NOMO-1 (cell line): ENCODE results near the gene BTBD8.

Experiments
- DNase-seq, 2 experiments: peaks; one replicate each; lab custom pipeline; 2025; ENCODE audit not compliant: unreplicated experiment in 2 of 2; lab: John Stamatoyannopoulos, UW

BTBD8 gene

GRCh38 chr1:92188436-92189255, 108.5 kb downstream of the BTBD8 start:
- no peak for DNase-seq

GRCh38 chr1:92191726-92192125, 111.6 kb downstream of the BTBD8 start:
- DNase-seq = no peak

GRCh38 chr1:92192246-92192645, 112.1 kb downstream of the BTBD8 start:
- DNase-seq = no peak

- DNase-seq = peak; percentile 63 to 71
Measured at GRCh38 chr1:92194511-92194910, 114.4 kb downstream of the BTBD8 start.

- DNase-seq = peak; percentile 50 to 87
Measured at GRCh38 chr1:92201973-92202372, 121.8 kb downstream of the BTBD8 start.

GRCh38 chr1:92203105-92203504, 123.0 kb downstream of the BTBD8 start:
- DNase-seq = no peak

GRCh38 chr1:92210701-92211100, 130.6 kb downstream of the BTBD8 start:
- DNase-seq = peak in 1 of 2 experiments; percentile 6

- no peak for DNase-seq
Measured at GRCh38 chr1:92211166-92211565, 131.0 kb downstream of the BTBD8 start.

- no peak for DNase-seq
Measured at GRCh38 chr1:92217721-92218120, 137.6 kb downstream of the BTBD8 start, which contains the start of gene C1orf146. Gene C1orf146 (plus strand): TSS chr1:92217915. CDS start chr1:92231421, 13,506 bp downstream.

- no peak for DNase-seq
Measured at GRCh38 chr1:92218559-92218958, 138.4 kb downstream of the BTBD8 start.

GRCh38 chr1:92219028-92219427, 138.9 kb downstream of the BTBD8 start:
- DNase-seq = no peak

- no peak for DNase-seq
Measured at GRCh38 chr1:92228401-92228800, 148.3 kb downstream of the BTBD8 start.

GRCh38 chr1:92230736-92231135, 150.6 kb downstream of the BTBD8 start:
- no peak for DNase-seq
